ENCODE results near the gene DLEC1.

DNA sequence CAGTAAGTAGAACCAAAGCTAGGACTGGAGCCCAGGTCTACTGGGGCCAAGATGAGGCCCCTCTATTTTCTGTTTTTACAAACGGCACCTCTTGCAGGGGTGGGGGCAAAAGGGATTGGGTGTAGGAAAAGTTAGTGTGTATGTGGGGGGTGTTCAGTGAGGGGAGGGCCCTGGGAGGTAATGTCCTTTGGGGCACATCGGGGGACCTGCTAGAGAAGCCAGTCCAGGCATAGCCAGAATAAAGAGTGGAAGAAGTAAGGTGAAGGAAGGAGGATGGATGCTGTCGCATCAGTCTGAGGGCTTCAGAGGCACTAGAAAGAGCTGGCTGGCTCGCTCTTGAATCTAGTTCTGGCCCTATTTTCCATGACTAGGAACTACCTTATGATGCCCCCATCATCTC, 12.2 kb upstream of the DLEC1 start:
- TF ChIP-seq EP300 (IDR thresholded peaks at IDR 0.05), result no peak
- TF ChIP-seq, protein P1, sequence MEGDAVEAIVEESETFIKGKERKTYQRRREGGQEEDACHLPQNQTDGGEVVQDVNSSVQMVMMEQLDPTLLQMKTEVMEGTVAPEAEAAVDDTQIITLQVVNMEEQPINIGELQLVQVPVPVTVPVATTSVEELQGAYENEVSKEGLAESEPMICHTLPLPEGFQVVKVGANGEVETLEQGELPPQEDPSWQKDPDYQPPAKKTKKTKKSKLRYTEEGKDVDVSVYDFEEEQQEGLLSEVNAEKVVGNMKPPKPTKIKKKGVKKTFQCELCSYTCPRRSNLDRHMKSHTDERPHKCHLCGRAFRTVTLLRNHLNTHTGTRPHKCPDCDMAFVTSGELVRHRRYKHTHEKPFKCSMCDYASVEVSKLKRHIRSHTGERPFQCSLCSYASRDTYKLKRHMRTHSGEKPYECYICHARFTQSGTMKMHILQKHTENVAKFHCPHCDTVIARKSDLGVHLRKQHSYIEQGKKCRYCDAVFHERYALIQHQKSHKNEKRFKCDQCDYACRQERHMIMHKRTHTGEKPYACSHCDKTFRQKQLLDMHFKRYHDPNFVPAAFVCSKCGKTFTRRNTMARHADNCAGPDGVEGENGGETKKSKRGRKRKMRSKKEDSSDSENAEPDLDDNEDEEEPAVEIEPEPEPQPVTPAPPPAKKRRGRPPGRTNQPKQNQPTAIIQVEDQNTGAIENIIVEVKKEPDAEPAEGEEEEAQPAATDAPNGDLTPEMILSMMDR (IDR thresholded peaks at IDR 0.05), result no peak

Data from suprapubic skin (tissue), 3 donors.